Right atrium auricular region (tissue), 2 donors: ENCODE data around the gene SMCP. TPM values are rescaled to one million over a fixed set of nuclear protein-coding genes. Genes with fewer than 3 reads are reported as not detected.

Experiments
- DNase-seq: peaks from one replicate; pipeline ENCODE4 v3.0.0-alpha.2; 2019; ENCODE audit warnings: low spot score
- H3K27ac ChIP-seq, 2 donors: fragments of 200-600 bp; sonication (generic); 1 replicate in 1 of 2; 2 replicates in 1 of 2; pipeline ENCODE4 v1.5.1; 2016 to 2019
- H3K27me3 ChIP-seq, 2 donors: fragments of 200-600 bp; sonication (generic); one replicate each; pipeline versions ENCODE4 v1.5.1 to v1.6.0; 2017 to 2019
- H3K36me3 ChIP-seq: fragments of 200-600 bp; sonication (generic); one replicate; pipeline ENCODE4 v1.5.1; 2016
- H3K4me1 ChIP-seq, 2 donors: fragments of 200-600 bp; sonication (generic); one replicate each; pipeline versions ENCODE4 v1.5.1 to v1.6.0; 2017 to 2019
- H3K4me3 ChIP-seq, 2 donors: fragments of 200-600 bp; sonication (generic); 1 replicate in 1 of 2; 2 replicates in 1 of 2; pipeline ENCODE4 v1.5.1; 2017 to 2019; ENCODE audit warnings: mild to moderate bottlenecking in 1 of 2, moderate library complexity in 1 of 2
- H3K9me3 ChIP-seq, 2 donors: fragments of 200-600 bp; sonication (generic); one replicate each; pipeline ENCODE4 v1.5.1; 2019
- CTCF ChIP-seq, 2 donors: fragments of 200-600 bp; sonication (generic); IDR thresholded peaks; one replicate each; pipeline ENCODE4 v1.5.1; 2019; ENCODE audit warnings: antibody characterized with exemption in 2 of 2
- total RNA-seq, 2 donors: library from RNA; depleted of rRNA; stranded (reverse); fragments of >200 nt; gene quantifications; one replicate each; pipeline ENCODE4 v1.1.0, GENCODE V29; 2016

The SMCP gene
- total RNA-seq, 2 donors from 2014 or later, result not detected

DNA sequence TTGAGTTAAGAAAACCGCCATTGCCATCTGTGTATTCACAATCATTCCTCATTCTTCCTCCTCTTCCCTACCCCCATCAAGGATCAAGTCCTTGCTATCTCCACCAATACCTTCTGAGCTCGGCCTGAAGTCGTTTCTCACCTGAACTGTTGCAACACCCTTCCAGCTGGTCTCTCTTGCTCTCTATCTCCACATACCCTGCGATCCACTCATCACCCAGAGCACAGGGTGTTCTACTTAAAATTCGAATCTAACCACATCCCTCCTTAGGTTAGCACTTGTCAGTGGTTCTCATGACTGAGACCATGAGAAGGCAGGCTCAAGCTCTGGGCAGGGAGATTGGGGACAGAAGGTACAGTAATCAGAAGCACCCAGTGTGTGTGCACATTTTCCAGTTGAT, 34.8 kb downstream of the SMCP start:
- H3K9me3 ChIP-seq, result no peaks in the 10 kb centered on the region
- no peaks in the 10 kb centered on the region for H3K4me1 ChIP-seq
- H3K36me3 ChIP-seq, result no peaks in the 10 kb centered on the region
- H3K27me3 ChIP-seq, result no peaks in the 10 kb centered on the region
- TF ChIP-seq CTCF (IDR thresholded peaks at IDR 0.05), result no peak
- H3K4me3 ChIP-seq, result no peak overlapping the region
- H3K27ac ChIP-seq, result no peak overlapping the region
- DNase-seq, result no peak

GRCh38 chr1:152917794-152918193, 39.7 kb downstream of the SMCP start:
- DNase-seq, result no peak
- no peak overlapping the region for H3K4me3 ChIP-seq
- TF ChIP-seq CTCF (IDR thresholded peaks at IDR 0.05), result no peak
- H3K4me1 ChIP-seq, result no peaks in the 10 kb centered on the region
- no peak overlapping the region for H3K27ac ChIP-seq
- no peaks in the 10 kb centered on the region for H3K36me3 ChIP-seq
- H3K27me3 ChIP-seq, result no peaks in the 10 kb centered on the region
- H3K9me3 ChIP-seq, result no peaks in the 10 kb centered on the region

DNA sequence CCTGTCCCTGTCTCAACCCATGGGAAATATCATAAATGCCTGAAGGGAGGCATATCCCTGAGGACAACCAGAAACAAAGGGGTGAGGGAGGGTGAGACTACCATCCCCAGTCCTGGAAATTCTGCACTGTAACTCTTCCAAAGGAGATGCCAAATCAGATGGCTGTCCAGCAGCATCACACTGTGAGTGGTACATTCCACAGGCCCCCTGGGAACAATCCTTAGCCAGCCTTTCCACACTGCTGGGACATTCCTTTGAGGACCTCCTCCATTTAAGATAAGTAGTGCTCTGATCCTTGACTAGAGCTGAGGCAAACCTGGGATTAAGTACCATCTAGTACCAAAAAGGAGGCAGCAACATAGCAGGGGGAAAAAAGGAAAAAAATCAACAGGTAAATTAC, 40.9 kb downstream of the SMCP start:
- Histone ChIP-seq H3K36me3 (no peaks in the 10 kb centered on the region), H3K27me3 (no peaks in the 10 kb centered on the region), H3K4me3 (no peak overlapping the region), H3K27ac (no peak overlapping the region), H3K9me3 (no peaks in the 10 kb centered on the region), H3K4me1 (no peaks in the 10 kb centered on the region)
- no peak for TF ChIP-seq CTCF (IDR thresholded peaks at IDR 0.05)
- no peak for DNase-seq

- Histone ChIP-seq H3K9me3 (no peaks in the 10 kb centered on the region), H3K4me3 (no peak overlapping the region), H3K27me3 (no peaks in the 10 kb centered on the region), H3K36me3 (no peaks in the 10 kb centered on the region), H3K4me1 (no peaks in the 10 kb centered on the region), H3K27ac (no peak overlapping the region)
- no peak for DNase-seq
- TF ChIP-seq CTCF (IDR thresholded peaks at IDR 0.05), result no peak
Observed at GRCh38 chr1:152924191-152924590, 46.1 kb downstream of the SMCP start.

GRCh38 chr1:152926091-152926490, 48.0 kb downstream of the SMCP start:
- Histone ChIP-seq H3K4me1 (no peaks in the 10 kb centered on the region), H3K9me3 (no peaks in the 10 kb centered on the region), H3K27me3 (no peaks in the 10 kb centered on the region), H3K36me3 (no peaks in the 10 kb centered on the region), H3K4me3 (no peak overlapping the region), H3K27ac (no peak overlapping the region)
- no peak for DNase-seq
- TF ChIP-seq CTCF (IDR thresholded peaks at IDR 0.05), result no peak

GRCh38 chr1:152928671-152929070, 50.5 kb downstream of the SMCP start:
- TF ChIP-seq CTCF (IDR thresholded peaks at IDR 0.05), result no peak
- H3K27ac ChIP-seq, result no peak overlapping the region
- DNase-seq, result no peak
- H3K36me3 ChIP-seq, result no peaks in the 10 kb centered on the region
- H3K9me3 ChIP-seq, result no peaks in the 10 kb centered on the region
- H3K4me3 ChIP-seq, result no peak overlapping the region
- H3K4me1 ChIP-seq, result no peaks in the 10 kb centered on the region
- H3K27me3 ChIP-seq, result no peaks in the 10 kb centered on the region
